Effector memory CD4-positive, alpha-beta T cell (primary cell): ENCODE measurements around the gene FARS2.

Experiments used
- DNase-seq, 3 donors: peaks; one replicate each; pipeline ENCODE4 v3.0.0-alpha.2; 2020
- H3K27ac ChIP-seq: 2 replicates; pipeline ENCODE4 v1.7.0; 2013; ENCODE audit warnings: mild to moderate bottlenecking, low read length, moderate library complexity; ENCODE audit not compliant: insufficient read depth, poor library complexity, severe bottlenecking
- H3K27me3 ChIP-seq: replicated peaks from 2 replicates; pipeline ENCODE4 v1.7.0; 2013; ENCODE audit warnings: mild to moderate bottlenecking, low read length; ENCODE audit not compliant: insufficient read depth, control insufficient read depth, poor library complexity, severe bottlenecking
- H3K36me3 ChIP-seq: 2 replicates; pipeline ENCODE4 v1.7.0; 2013; ENCODE audit warnings: mild to moderate bottlenecking, low read length, moderate library complexity; ENCODE audit not compliant: control insufficient read depth, insufficient read depth
- H3K4me1 ChIP-seq: 2 replicates; pipeline ENCODE4 v1.7.0; 2013; ENCODE audit warnings: low read length, mild to moderate bottlenecking; ENCODE audit not compliant: control insufficient read depth, insufficient read depth, poor library complexity, severe bottlenecking
- H3K4me3 ChIP-seq: 2 replicates; pipeline ENCODE4 v1.7.0; 2013; ENCODE audit warnings: low read length, low read depth, mild to moderate bottlenecking; ENCODE audit not compliant: insufficient read depth, poor library complexity, severe bottlenecking
- H3K9me3 ChIP-seq: 2 replicates; pipeline ENCODE4 v1.7.0; 2013; ENCODE audit warnings: mild to moderate bottlenecking, low read length, moderate library complexity; ENCODE audit not compliant: control insufficient read depth

The FARS2 gene

GRCh38 chr6:5427586-5427985 is 166.3 kb downstream of the FARS2 start:
- no peak overlapping the region for H3K4me3 ChIP-seq
- DNase-seq = no peak
- H3K4me1 ChIP-seq = no peaks in the 10 kb centered on the region
- no peaks in the 10 kb centered on the region for H3K36me3 ChIP-seq
- H3K27me3 ChIP-seq = no peaks in the 10 kb centered on the region
- no peaks in the 10 kb centered on the region for H3K9me3 ChIP-seq
- H3K27ac ChIP-seq = no peak overlapping the region

GRCh38 chr6:5433324-5433723 is 172.0 kb downstream of the FARS2 start:
- Histone ChIP-seq H3K27ac (no peak overlapping the region), H3K4me1 (no peaks in the 10 kb centered on the region), H3K4me3 (no peak overlapping the region), H3K27me3 (no peaks in the 10 kb centered on the region), H3K36me3 (no peaks in the 10 kb centered on the region), H3K9me3 (no peaks in the 10 kb centered on the region)
- no peak for DNase-seq

- Histone ChIP-seq H3K27me3 (no peaks in the 10 kb centered on the region), H3K4me3 (no peak overlapping the region), H3K36me3 (no peaks in the 10 kb centered on the region), H3K4me1 (no peaks in the 10 kb centered on the region), H3K27ac (no peak overlapping the region), H3K9me3 (no peaks in the 10 kb centered on the region)
- DNase-seq = no peak
Measured at GRCh38 chr6:5435449-5435848, 174.1 kb downstream of the FARS2 start.

DNA sequence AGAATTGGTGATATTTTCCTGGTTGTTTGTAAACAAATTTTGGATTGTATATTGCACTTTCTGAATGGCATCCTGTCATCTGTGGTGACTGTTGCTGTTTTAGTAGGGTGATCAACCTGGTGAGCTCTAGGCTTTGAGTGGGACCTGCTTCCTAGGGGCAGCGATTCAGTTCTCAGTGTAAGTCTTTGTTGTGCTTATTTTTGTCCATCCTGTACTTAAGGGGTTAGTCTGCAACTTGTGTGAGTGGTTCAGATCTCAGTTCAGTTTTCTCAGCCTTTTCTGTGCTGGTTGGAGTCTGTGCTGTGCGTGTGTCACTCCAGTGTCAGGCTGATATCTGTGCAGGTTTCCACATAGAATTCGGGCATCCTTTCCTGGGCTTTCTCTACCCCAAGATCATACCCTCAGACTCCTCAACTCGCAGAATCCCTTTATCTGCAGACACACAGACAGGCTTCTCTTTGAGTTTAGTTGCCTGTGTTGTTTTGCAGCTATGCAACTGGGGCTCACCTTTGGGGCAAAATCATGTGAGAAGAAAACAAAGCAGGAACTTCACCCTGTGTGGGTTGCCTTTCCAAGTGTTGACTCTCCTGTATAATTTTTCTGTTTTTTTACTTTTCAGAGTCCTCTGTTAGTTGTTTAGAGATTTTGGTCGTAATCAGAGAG is 177.7 kb downstream of the FARS2 start:
- Histone ChIP-seq H3K9me3 (no peaks in the 10 kb centered on the region), H3K36me3 (no peaks in the 10 kb centered on the region), H3K27ac (no peak overlapping the region), H3K4me3 (no peak overlapping the region), H3K27me3 (no peaks in the 10 kb centered on the region), H3K4me1 (no peaks in the 10 kb centered on the region)
- DNase-seq = no peak

DNA sequence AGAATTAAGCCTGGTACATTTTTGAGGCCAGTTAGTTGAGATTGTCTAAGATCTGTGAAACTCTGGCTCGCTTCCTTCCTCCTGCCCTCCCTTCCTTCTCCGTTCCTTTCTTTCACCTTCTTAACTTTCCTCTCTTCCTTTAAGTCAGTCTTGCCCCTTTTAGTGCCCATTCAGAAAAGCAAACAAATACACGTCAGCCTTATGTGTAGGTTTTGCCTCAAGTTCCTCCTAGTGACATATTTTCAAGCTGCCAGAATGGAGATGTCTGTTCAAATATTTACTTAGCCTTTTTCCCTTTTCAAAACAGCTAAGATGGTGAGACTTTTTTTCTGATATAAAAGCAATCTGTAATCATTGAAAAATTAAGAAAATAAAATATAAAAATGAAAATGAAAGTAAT is 178.4 kb downstream of the FARS2 start:
- Histone ChIP-seq H3K4me1 (no peaks in the 10 kb centered on the region), H3K36me3 (no peaks in the 10 kb centered on the region), H3K4me3 (no peak overlapping the region), H3K9me3 (no peaks in the 10 kb centered on the region), H3K27ac (no peak overlapping the region), H3K27me3 (no peaks in the 10 kb centered on the region)
- no peak for DNase-seq

DNA sequence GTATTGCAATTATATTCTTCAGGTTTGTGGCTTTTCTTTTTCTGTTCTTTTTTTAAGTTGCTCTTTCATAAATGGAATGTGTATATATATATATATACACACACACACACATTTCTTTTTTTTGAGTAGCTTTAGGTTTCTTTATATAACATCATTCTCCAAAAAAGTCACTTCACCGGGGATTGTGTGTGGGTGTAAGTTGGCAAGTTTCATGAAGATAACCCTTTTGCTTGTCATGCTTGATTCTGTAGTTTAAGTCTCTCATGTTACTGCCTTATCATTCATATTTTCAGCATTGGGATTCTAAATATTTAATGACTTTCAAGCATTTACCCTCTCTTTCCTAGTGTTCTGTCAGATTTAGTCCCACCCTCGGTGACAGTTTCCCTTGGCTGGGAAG is 181.0 kb downstream of the FARS2 start:
- no peaks in the 10 kb centered on the region for H3K27me3 ChIP-seq
- no peaks in the 10 kb centered on the region for H3K9me3 ChIP-seq
- H3K4me3 ChIP-seq = no peak overlapping the region
- no peaks in the 10 kb centered on the region for H3K4me1 ChIP-seq
- no peaks in the 10 kb centered on the region for H3K36me3 ChIP-seq
- no peak for DNase-seq
- H3K27ac ChIP-seq = no peak overlapping the region

DNA sequence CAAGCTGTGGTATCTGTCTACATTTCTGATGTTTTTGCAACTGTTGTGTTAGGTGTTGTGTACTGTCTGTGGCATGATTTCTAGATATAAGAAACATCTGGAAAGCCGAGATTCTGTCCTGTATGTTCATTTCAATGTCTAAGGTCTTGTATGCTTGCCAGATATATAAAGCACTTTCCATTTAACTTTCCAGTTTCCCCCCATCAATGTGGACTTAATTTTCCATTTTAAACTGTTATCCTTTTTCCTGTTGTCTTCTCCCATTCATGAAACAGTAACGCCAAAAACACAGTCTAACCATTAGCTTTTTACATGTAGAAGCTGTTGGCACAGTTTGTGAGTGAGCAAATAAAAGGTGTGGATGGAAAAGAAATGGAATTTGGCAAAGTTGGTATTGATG is 181.6 kb downstream of the FARS2 start:
- Histone ChIP-seq H3K36me3 (no peaks in the 10 kb centered on the region), H3K4me1 (no peaks in the 10 kb centered on the region), H3K4me3 (no peak overlapping the region), H3K27ac (no peak overlapping the region), H3K27me3 (no peaks in the 10 kb centered on the region), H3K9me3 (no peaks in the 10 kb centered on the region)
- no peak for DNase-seq

DNA sequence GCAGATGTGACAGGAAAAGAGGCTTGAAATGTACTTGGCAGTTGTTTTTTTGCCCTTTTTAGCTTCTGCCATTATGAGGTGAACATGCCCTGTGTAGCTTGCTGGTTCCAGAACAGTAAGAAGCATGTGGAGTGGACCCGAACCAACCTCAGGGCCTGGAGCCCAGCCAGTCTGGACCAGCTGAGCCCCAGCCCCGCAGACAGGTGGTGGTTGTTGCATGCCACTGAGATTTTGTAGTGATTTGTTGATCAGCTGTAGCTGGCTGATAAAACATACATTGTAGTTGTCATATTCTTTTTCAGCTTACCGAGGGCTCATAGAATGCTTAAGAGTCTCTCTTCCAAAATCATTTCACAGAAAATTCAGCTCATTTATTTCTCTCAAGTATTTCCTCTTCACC is 182.2 kb downstream of the FARS2 start:
- Histone ChIP-seq H3K27me3 (no peaks in the 10 kb centered on the region), H3K4me1 (no peaks in the 10 kb centered on the region), H3K4me3 (no peak overlapping the region), H3K36me3 (no peaks in the 10 kb centered on the region), H3K9me3 (no peaks in the 10 kb centered on the region), H3K27ac (no peak overlapping the region)
- no peak for DNase-seq

DNA sequence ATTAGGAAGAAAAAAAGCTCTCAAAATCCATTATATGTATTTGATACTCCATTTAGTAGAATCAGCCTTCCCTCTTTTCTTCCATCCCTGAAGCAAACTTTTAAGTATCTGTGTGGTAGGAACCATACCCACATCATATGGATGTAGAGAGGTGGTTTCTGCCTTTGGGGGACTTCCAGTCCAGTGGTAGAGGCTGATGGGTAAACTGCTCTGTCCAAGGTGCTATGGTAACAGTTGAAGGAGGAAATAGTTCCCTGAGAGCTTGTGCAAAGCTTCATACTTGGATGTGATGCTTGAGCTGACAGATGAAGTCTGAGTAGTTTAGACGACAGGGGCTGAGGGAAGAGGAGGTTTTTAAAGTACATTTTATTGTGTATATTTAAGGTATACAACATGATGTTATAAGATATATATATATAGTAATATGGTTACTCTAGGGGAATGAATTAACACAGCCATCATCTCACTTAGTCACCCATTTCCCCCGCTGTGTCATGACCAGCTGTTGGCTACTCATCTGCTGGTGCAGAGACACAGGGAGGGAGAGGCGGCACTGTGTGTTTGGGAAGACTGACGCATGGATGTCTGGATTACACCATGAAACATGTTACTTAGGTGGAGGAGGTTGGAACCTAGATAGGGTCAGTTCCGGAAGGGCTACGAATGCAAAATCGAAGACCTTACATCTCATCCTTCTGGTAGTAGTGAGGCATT is 185.2 kb downstream of the FARS2 start:
- no peaks in the 10 kb centered on the region for H3K9me3 ChIP-seq
- H3K36me3 ChIP-seq = no peaks in the 10 kb centered on the region
- H3K27me3 ChIP-seq = no peaks in the 10 kb centered on the region
- DNase-seq = no peak
- H3K27ac ChIP-seq = no peak overlapping the region
- H3K4me3 ChIP-seq = no peak overlapping the region
- no peaks in the 10 kb centered on the region for H3K4me1 ChIP-seq

DNA sequence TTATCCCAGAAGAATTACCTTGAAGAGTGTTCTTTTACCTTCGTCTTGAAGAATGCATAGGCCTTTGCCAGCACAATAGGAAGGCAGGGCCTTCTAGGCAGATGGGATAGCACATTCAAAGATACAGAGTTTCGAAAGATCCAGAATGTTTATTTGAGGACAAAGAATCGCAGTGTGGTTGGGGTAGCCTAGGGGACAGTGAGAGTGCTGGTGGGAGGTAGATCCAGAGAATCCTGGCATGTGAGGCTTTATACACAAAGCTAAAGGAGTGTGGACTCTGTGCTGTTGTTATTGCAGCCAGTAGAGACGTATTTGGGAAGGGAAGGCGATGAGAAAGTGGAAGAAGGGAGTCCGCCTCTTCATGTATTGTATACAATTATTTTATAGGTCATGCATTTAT is 186.6 kb downstream of the FARS2 start:
- no peaks in the 10 kb centered on the region for H3K36me3 ChIP-seq
- H3K9me3 ChIP-seq = no peaks in the 10 kb centered on the region
- no peaks in the 10 kb centered on the region for H3K27me3 ChIP-seq
- H3K4me3 ChIP-seq = no peak overlapping the region
- H3K27ac ChIP-seq = no peak overlapping the region
- H3K4me1 ChIP-seq = no peaks in the 10 kb centered on the region
- no peak for DNase-seq
